SK-MEL-5 (cell line): ENCODE results near the gene EDC3. TPM values are rescaled to one million over a fixed set of nuclear protein-coding genes. Genes with fewer than 3 reads are reported as not detected.
"Not testable (repeated sequence)": the region's sequence is repeated elsewhere in the genome, so short reads cannot be mapped to it uniquely, and the experiment has no call there.

Experiments
- DNase-seq: peaks from one replicate; pipeline ENCODE4 v3.0.0-alpha.2; 2016; ENCODE audit warnings: low read depth, low spot score
- in situ Hi-C: cut with HindIII; loops from 2 replicates; pipeline ENCODE4 v1.10.0; 2016; ENCODE audit warnings: low sequenced_read_pairs, high pct_unique_total_duplicates, low pct_unique_long_range_greater_than_20kb
- total RNA-seq: library from RNA; depleted of rRNA; stranded (reverse); fragments of >200 nt; shearing (Covaris generic); gene quantifications from 2 replicates; pipeline ENCODE4 v1.2.3, GENCODE V29; 2014

Gene EDC3
- total RNA-seq, 1 experiment from 2014 or later, result 6.8 TPM

DNA sequence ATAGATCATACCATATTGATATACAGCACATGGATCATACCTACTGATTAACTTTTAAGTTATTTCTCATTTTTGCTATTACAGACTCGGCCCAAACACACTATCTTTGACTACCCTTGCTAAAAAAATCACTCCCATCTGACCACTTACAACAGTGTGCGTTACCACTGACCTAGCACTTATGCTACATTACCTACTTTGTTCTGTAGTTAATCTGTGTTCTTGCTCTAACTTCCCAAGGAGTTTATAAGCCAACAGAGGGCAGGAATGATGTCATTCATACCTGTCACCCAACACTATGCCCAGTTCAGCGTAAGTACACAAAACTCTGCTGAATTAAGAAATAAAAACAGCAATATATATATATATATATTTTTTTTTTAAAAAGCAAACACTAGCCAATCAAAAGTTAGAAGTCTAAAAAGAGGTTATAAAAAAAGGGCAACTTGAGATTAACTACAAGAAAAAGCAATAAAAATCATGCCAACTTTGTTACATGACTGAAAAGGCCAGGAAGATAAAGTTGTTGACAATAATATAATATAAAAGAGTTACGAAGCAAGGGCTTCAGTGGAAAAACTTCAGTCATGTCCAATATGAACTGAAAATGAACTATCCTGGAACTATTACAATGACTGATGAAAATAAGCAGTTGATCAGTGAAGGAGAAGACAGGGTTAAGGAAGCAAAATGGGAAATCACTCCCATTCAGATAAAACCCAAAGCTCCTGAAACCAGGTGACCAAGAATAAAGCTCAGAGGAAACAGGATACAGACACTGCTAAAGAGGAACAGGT, 33.6 kb downstream of the EDC3 start:
- in situ Hi-C loops, result no loop called here
- no peak for DNase-seq

- DNase-seq, in situ Hi-C loops: not testable (repeated sequence)
Observed at GRCh38 chr15:74661280-74661679, 34.5 kb downstream of the EDC3 start.

- in situ Hi-C loops, result no loop called here
- DNase-seq, result no peak
Observed at GRCh38 chr15:74657846-74658245, 38.0 kb downstream of the EDC3 start.

DNA sequence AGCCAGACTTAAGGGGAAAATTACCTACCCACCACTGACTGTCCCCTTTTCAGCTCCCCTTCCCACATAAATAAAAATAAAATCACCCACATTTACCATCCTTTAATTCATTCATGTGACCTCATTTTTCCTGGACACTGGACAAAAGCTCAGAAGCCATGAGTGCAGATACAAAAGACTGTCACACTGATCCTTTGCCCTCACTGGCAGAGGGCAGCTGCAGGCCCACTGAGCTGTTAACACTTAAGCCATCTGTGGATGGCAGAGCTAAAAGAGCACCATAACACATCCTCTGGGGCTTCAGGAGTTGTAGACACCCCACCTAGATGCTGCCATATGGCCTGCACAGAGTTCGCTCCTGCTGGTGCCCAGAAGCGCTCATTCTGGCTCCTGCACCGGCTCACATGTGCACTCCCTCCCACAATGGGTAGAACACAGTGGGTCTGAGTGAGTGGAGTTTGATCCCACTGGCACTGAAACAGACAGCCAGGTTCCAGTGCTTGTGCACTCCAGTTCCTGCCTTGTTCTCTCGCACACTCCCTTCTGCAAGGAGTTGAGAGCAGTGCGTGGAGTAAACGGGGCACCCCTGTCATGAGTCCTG, 38.8 kb downstream of the EDC3 start:
- in situ Hi-C loops, result no loop called here
- DNase-seq, result no peak

- DNase-seq, result no peak
- in situ Hi-C loops, result no loop called here
Observed at GRCh38 chr15:74655424-74655823, 40.4 kb downstream of the EDC3 start.

- DNase-seq, result no peak
Observed at GRCh38 chr15:74653426-74654102, 42.3 kb downstream of the EDC3 start.

DNA sequence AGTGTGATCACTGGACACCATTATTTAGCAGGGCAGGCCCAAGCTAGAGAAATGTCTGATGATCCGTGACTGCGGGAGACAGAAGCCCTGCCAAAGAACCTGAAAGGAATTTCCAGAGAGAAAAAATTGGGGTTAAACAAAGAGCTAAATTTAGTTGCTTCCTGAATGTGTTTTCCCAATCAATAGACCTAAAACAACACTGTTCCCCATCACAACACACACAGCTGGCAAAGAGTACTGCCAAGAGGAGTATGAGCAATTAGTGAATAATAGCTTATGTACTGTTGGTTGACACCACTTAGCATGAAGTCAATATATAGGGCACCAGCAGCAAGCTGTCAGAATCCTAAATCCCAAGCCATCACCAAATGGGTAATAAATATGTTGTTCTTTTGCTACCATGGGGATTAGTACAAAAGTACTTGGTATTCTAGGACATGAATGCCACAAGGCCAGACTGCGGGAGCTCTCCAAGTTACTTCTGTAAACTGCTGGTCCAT, 44.5 kb downstream of the EDC3 start:
- in situ Hi-C loops, result no loop called here

More at GRCh38 chr15:74653426-74654102, 42.3 kb downstream of the EDC3 start:
- in situ Hi-C loops, result no loop called here

GRCh38 chr15:74648051-74648842, 47.6 kb downstream of the EDC3 start:
- no peak for DNase-seq
- in situ Hi-C loops, result no loop called here

More for the DNA sequence above, 44.5 kb downstream of the EDC3 start:
- no peak for DNase-seq

DNA sequence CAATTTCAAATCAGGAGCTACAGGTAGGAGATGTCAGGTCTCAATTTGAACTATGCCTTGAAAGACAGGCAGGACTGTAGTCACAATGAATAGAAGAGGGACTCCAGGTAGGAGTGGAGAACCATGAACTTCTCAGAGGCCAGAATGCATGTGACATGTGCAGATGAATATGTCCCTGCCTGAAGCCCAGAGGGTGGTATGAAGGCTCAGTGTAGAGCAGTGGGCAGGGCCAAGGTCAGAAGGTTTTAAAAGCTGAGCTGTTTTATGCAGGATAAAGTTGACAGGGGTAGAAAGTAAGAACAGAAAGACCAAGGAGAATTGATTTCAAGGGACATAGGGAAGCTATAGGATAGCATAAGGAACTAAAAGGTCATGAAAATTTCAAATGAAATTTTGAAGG, 49.3 kb downstream of the EDC3 start:
- in situ Hi-C loops, result no loop called here

GRCh38 chr15:74643665-74644204, 52.1 kb downstream of the EDC3 start:
- in situ Hi-C loops, result no loop called here
- DNase-seq, result no peak

More for the DNA sequence above, 49.3 kb downstream of the EDC3 start:
- no peak for DNase-seq

GRCh38 chr15:74642734-74643664, 52.8 kb downstream of the EDC3 start:
- in situ Hi-C loops, result no loop called here
- no peak for DNase-seq

DNA sequence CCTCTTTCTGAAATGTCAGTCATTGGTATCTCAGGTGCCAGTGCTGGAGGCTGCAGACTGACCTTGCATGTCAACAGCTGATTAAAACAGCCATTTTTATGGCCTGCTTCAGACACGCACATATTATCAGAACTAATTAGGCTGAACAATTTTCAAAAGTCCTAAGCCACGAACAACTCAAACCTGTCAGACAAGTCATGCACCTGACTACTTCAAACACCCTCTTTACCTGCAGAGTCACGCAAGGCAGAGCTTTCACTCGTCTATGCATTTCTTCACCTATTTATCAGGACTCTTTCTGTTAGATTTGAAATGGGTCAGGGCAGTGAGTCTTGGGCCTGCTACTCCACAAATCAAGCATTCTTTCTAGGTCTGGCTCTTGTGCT, 53.5 kb downstream of the EDC3 start:
- in situ Hi-C loops, result no loop called here
- DNase-seq, result no peak

- DNase-seq, result no peak
- in situ Hi-C loops, result no loop called here
Observed at GRCh38 chr15:74641151-74641550, 54.7 kb downstream of the EDC3 start.

GRCh38 chr15:74636984-74637383, 58.8 kb downstream of the EDC3 start:
- no peak for DNase-seq
- in situ Hi-C loops, result loop anchor here (10.0 kb wide), 1 partner anchor 118 kb away; no protein-coding TSS in a partner anchor

- DNase-seq, result peak; percentile 81
- in situ Hi-C loops, result loop anchor here (10.0 kb wide), 1 partner anchor 120 kb away; no protein-coding TSS in a partner anchor
Observed at GRCh38 chr15:74635228-74635627, 60.6 kb downstream of the EDC3 start.

DNA sequence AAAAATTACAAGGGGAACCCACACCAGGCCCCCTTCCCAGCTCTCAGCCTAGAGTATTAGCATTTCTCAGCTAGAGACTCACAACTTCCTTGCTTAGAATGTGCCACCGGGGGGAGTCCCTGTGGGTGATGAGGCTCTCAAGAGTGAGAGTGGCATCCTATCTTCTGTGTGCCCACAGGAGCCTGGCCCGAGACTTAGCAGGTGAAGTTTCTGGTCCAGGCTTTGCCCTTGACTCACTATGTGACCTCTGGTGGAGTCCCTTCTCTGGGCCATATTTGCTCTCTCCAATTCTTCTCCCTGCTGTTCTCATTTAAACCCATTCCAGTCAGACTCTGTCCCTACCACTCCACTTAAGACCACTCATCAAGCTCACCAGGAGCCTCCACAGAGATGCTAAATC, 62.0 kb downstream of the EDC3 start:
- in situ Hi-C loops, result loop anchor here (10.0 kb wide), 1 partner anchor 121 kb away; no protein-coding TSS in a partner anchor
- DNase-seq, result no peak
